Measurements from ENCODE around the gene SPO11.

- TF ChIP-seq RAD21 (CRISPR knock-in tag; conservative IDR thresholded peaks at IDR 0.05 in 1 of 2, IDR thresholded peaks at IDR 0.05 in 1 of 2) (no peak), MAX (CRISPR knock-in tag; IDR thresholded peaks at IDR 0.05) (no peak), ZNF609 (CRISPR knock-in tag; IDR thresholded peaks at IDR 0.05; ENCODE audit: borderline replicate concordance) (no peak), PTRF (tag; IDR thresholded peaks at IDR 0.05) (no peak), PRPF4 (IDR thresholded peaks at IDR 0.05; ENCODE audit: insufficient read depth, low read depth, low read length, poor library complexity, severe bottlenecking) (no peak), MAFK (IDR thresholded peaks at IDR 0.05; ENCODE audit: low read length) (no peak), NFXL1 (CRISPR knock-in tag; IDR thresholded peaks at IDR 0.05) (no peak)
These were observed 45.7 kb upstream of the SPO11 start for GRCh38 chr20:57283860-57284259.
